Measurements from ENCODE around the gene UBR7. TPM values are rescaled to one million over a fixed set of nuclear protein-coding genes. Genes with fewer than 3 reads are reported as not detected.

The UBR7 gene
- total RNA-seq, 1 experiment from 2014 or later = 23.9 TPM

GRCh38 chr14:93160353-93160801 lies 46.7 kb upstream of the UBR7 start:
- peak; percentile 66 for TF ChIP-seq RAD21 (IDR thresholded peaks at IDR 0.05; ENCODE audit: low read depth)
- no peak for TF ChIP-seq TCF7L2 (IDR thresholded peaks at IDR 0.05; ENCODE audit: borderline replicate concordance, extremely low read depth, insufficient read depth, insufficient read length)
- peak; percentile 34 to 58 (median 52); a peak in 5 of 6 replicates for TF ChIP-seq CTCF (IDR thresholded peaks at IDR 0.05 in 2 of 3, conservative IDR thresholded peaks at IDR 0.05 in 1 of 3; ENCODE audit: borderline replicate concordance in 1 of 3, insufficient read depth in 1 of 3, low read depth in 2 of 3, low read length in 2 of 3)
- TF ChIP-seq FOSL1 (IDR thresholded peaks at IDR 0.05; ENCODE audit: low read depth) = no peak
- Histone ChIP-seq H2AFZ (ENCODE audit: low read depth, low read length, poor library complexity, severe bottlenecking) (no peak overlapping the region), H3K4me3 (replicated peaks in 1 of 2; ENCODE audit: low read depth in 1 of 2, low read length in 2 of 2) (no peak overlapping the region), H3K9ac (ENCODE audit: low read length) (no peak overlapping the region), H4K20me1 (ENCODE audit: insufficient read depth) (no peaks in the 10 kb centered on the region), H3K79me2 (ENCODE audit: insufficient read depth, low read length) (no peaks in the 10 kb centered on the region), H3K27me3 (ENCODE audit: insufficient read depth, low read length) (no peaks in the 10 kb centered on the region), H3K4me2 (ENCODE audit: low read length) (peak overlapping the region; percentile 6; the same call in 1 of the 2 replicates), H3K4me1 (ENCODE audit: control insufficient read depth in 1 of 2, insufficient read depth in 2 of 2, low read length in 2 of 2) (peaks cover 0 to 8% of the 10 kb centered on the region in 2 experiments; a peak in 2 of 4 replicates), H3K9me3 (ENCODE audit: control insufficient read depth in 1 of 2, insufficient read depth in 1 of 2, low read depth in 1 of 2, low read length in 2 of 2) (no peaks in the 10 kb centered on the region), H3K36me3 (ENCODE audit: control insufficient read depth in 1 of 2, insufficient read depth in 2 of 2, low read length in 2 of 2) (no peaks in the 10 kb centered on the region), H3K27ac (ENCODE audit: low read depth, low read length) (no peak overlapping the region), H3K9me2 (ENCODE audit: insufficient read depth) (no peaks in the 10 kb centered on the region)
- intact Hi-C loops (cut with micrococcal nuclease) = loop anchor here (1.0 kb wide), 1 partner anchor 208 kb away; no protein-coding TSS in a partner anchor
- CTCF ChIA-PET = interaction anchor here (0.6 to 1.9 kb wide), 12 partner anchors 8 to 445 kb away, joined by 3 to 11 read pairs (median 4); no protein-coding TSS in a partner anchor
- POLR2A ChIA-PET = interaction anchor here (1.2 to 1.4 kb wide), 2 partner anchors 9 to 24 kb away, joined by 3 to 6 read pairs; partner anchors contain the start of genes LYSET and MOAP1
- BruUV-seq (replicated peaks) = no TSS peak
- RAD21 ChIA-PET (ENCODE audit: low non-redundant PET in 1 of 2, low total read pairs in 2 of 2, uncharacterized antibody in 2 of 2, unreplicated experiment in 2 of 2) = interaction anchor here in 1 of 2 experiments (0.6 to 1.2 kb wide), 2 partner anchors 29 to 47 kb away, joined by 3 read pairs; no protein-coding TSS in a partner anchor
- DNase-seq (ENCODE audit: low read depth, low spot score) (peak; percentile 21), ATAC-seq (peak; percentile 87)

- DNase-seq (ENCODE audit: low read depth, low spot score) (no peak), ATAC-seq (no peak)
- no peaks in the 10 kb centered on the region for H3K9me2 ChIP-seq (ENCODE audit: insufficient read depth)
- H3K27me3 ChIP-seq (ENCODE audit: insufficient read depth, low read length) = no peaks in the 10 kb centered on the region
- no peaks in the 10 kb centered on the region for H3K9me3 ChIP-seq (ENCODE audit: control insufficient read depth in 1 of 2, insufficient read depth in 1 of 2, low read depth in 1 of 2, low read length in 2 of 2)
- H3K4me1 ChIP-seq (ENCODE audit: control insufficient read depth in 1 of 2, insufficient read depth in 2 of 2, low read length in 2 of 2) = peaks cover 0 to 8% of the 10 kb centered on the region in 2 experiments; a peak in 2 of 4 replicates
- no peak overlapping the region for H3K4me2 ChIP-seq (ENCODE audit: low read length)
- ChIA-PET RAD21 (ENCODE audit: low non-redundant PET in 1 of 2, low total read pairs in 2 of 2, uncharacterized antibody in 2 of 2, unreplicated experiment in 2 of 2) (no interaction called here), POLR2A (no interaction called here), CTCF (interaction anchor here (1.3 to 1.9 kb wide), 2 partner anchors 11 to 209 kb away, joined by 4 to 5 read pairs; no protein-coding TSS in a partner anchor)
- no peaks in the 10 kb centered on the region for H4K20me1 ChIP-seq (ENCODE audit: insufficient read depth)
- H3K27ac ChIP-seq (ENCODE audit: low read depth, low read length) = no peak overlapping the region
- BruUV-seq (replicated peaks) = no TSS peak
- H3K36me3 ChIP-seq (ENCODE audit: control insufficient read depth in 1 of 2, insufficient read depth in 2 of 2, low read length in 2 of 2) = no peaks in the 10 kb centered on the region
- intact Hi-C loops (cut with micrococcal nuclease) = no loop called here
- no peak overlapping the region for H2AFZ ChIP-seq (ENCODE audit: low read depth, low read length, poor library complexity, severe bottlenecking)
- H3K9ac ChIP-seq (ENCODE audit: low read length) = no peak overlapping the region
- H3K79me2 ChIP-seq (ENCODE audit: insufficient read depth, low read length) = no peaks in the 10 kb centered on the region
- no peak overlapping the region for H3K4me3 ChIP-seq (replicated peaks in 1 of 2; ENCODE audit: low read depth in 1 of 2, low read length in 2 of 2)
- TF ChIP-seq POLR2AphosphoS5 (IDR thresholded peaks at IDR 0.05; ENCODE audit: low read depth, low read length) (no peak), MAX (IDR thresholded peaks at IDR 0.05) (no peak), TCF7L2 (IDR thresholded peaks at IDR 0.05; ENCODE audit: borderline replicate concordance, extremely low read depth, insufficient read depth, insufficient read length) (no peak), RAD21 (IDR thresholded peaks at IDR 0.05; ENCODE audit: low read depth) (no peak), ELF1 (IDR thresholded peaks at IDR 0.05; ENCODE audit: borderline replicate concordance, low read depth) (no peak), ZNF274 (IDR thresholded peaks at IDR 0.05; ENCODE audit: low read depth, low read length) (no peak), ZFX (IDR thresholded peaks at IDR 0.05) (no peak), CEBPB (IDR thresholded peaks at IDR 0.05; ENCODE audit: low read depth) (no peak), ZBTB33 (IDR thresholded peaks at IDR 0.05; ENCODE audit: extremely low read depth, insufficient replicate concordance, low read length) (no peak)
Observed at GRCh38 chr14:93161411-93161940, 45.6 kb upstream of the UBR7 start.
